Ascending aorta (tissue), 2 donors: Measurements from ENCODE around the gene ZNRF3. TPM values are rescaled to one million over a fixed set of nuclear protein-coding genes. Genes with fewer than 3 reads are reported as not detected.

Experiments used
- DNase-seq, 2 donors: peaks; one replicate each; pipeline ENCODE4 v3.0.0-alpha.2; 2019; ENCODE audit warnings: low spot score in 2 of 2
- H3K27ac ChIP-seq, 2 donors: fragments of 200-600 bp; sonication (generic); one replicate each; pipeline ENCODE4 v1.5.1; 2016 to 2017; ENCODE audit warnings: mild to moderate bottlenecking in 1 of 2
- H3K27me3 ChIP-seq: fragments of 200-600 bp; sonication (generic); one replicate; pipeline ENCODE4 v1.5.1; 2017
- H3K36me3 ChIP-seq, 2 donors: fragments of 200-600 bp; sonication (generic); one replicate each; pipeline ENCODE4 v1.5.1; 2016
- H3K4me1 ChIP-seq, 2 donors: fragments of 200-600 bp; sonication (generic); one replicate each; pipeline ENCODE4 v1.5.1; 2016 to 2017; ENCODE audit warnings: mild to moderate bottlenecking in 1 of 2
- H3K4me3 ChIP-seq, 2 donors: fragments of 200-600 bp; sonication (generic); one replicate each; pipeline ENCODE4 v1.5.1; 2016 to 2017; ENCODE audit warnings: mild to moderate bottlenecking in 1 of 2
- H3K9me3 ChIP-seq, 2 donors: fragments of 200-600 bp; sonication (generic); one replicate each; pipeline ENCODE4 v1.5.1; 2016
- CTCF ChIP-seq, 3 experiments: fragments of 200-600 bp in 2 of 3; fragments of 450-650 bp in 1 of 3; sonication (generic) in 2 of 3; IDR thresholded peaks; one replicate each; pipeline ENCODE4 v1.5.1; 2016 to 2019; ENCODE audit warnings: antibody characterized with exemption in 3 of 3, mild to moderate bottlenecking in 1 of 3, moderate library complexity in 1 of 3
- intact Hi-C: fragments of 100-400 bp; cut with DNase I; formaldehyde crosslinking; loops from one replicate; pipeline ENCODE4 v1.15.1; 2023
- total RNA-seq: library from RNA; depleted of rRNA; stranded (reverse); fragments of >200 nt; gene quantifications from one replicate; pipeline ENCODE4 v1.1.0, GENCODE V29; 2016

The ZNRF3 gene
- total RNA-seq, 1 donor from 2014 or later, result 49.1 TPM

GRCh38 chr22:28984482-28985158, 101.2 kb downstream of the ZNRF3 start:
- TF ChIP-seq CTCF (IDR thresholded peaks at IDR 0.05), result no peak
- no peak overlapping the region for H3K4me3 ChIP-seq
- H3K9me3 ChIP-seq, result no peaks in the 10 kb centered on the region
- no peaks in the 10 kb centered on the region for H3K27me3 ChIP-seq
- no peaks in the 10 kb centered on the region for H3K36me3 ChIP-seq
- H3K4me1 ChIP-seq, result peaks cover 10 to 25% of the 10 kb centered on the region in 2 donors
- no peak overlapping the region for H3K27ac ChIP-seq
- intact Hi-C loops, result no loop called here
- no peak for DNase-seq

- Histone ChIP-seq H3K27ac (no peak overlapping the region), H3K4me1 (peaks cover 10 to 20% of the 10 kb centered on the region in 2 donors), H3K4me3 (no peak overlapping the region), H3K36me3 (no peaks in the 10 kb centered on the region), H3K27me3 (no peaks in the 10 kb centered on the region), H3K9me3 (no peaks in the 10 kb centered on the region)
- no peak for TF ChIP-seq CTCF (IDR thresholded peaks at IDR 0.05)
- intact Hi-C loops, result no loop called here
- no peak for DNase-seq
Measured at GRCh38 chr22:28985581-28986290, 102.4 kb downstream of the ZNRF3 start.

- Histone ChIP-seq H3K9me3 (no peaks in the 10 kb centered on the region), H3K4me3 (no peak overlapping the region), H3K36me3 (no peaks in the 10 kb centered on the region), H3K27ac (no peak overlapping the region), H3K27me3 (no peaks in the 10 kb centered on the region), H3K4me1 (peaks cover 8 to 20% of the 10 kb centered on the region in 2 donors)
- no peak for TF ChIP-seq CTCF (IDR thresholded peaks at IDR 0.05)
- DNase-seq, result no peak
- intact Hi-C loops, result no loop called here
Measured at GRCh38 chr22:28986366-28986765, 103.0 kb downstream of the ZNRF3 start.

GRCh38 chr22:28988457-28988856, 105.1 kb downstream of the ZNRF3 start:
- H3K4me1 ChIP-seq, result peaks cover 8 to 17% of the 10 kb centered on the region in 2 donors

GRCh38 chr22:28989035-28989464, 105.7 kb downstream of the ZNRF3 start:
- H3K27ac ChIP-seq, result peak overlapping the region; percentile 50 to 58
- no peak for DNase-seq

More at GRCh38 chr22:28988457-28988856, 105.1 kb downstream of the ZNRF3 start:
- DNase-seq, result no peak
- no peak overlapping the region for H3K4me3 ChIP-seq
- intact Hi-C loops, result no loop called here
- H3K36me3 ChIP-seq, result no peaks in the 10 kb centered on the region
- no peaks in the 10 kb centered on the region for H3K27me3 ChIP-seq
- TF ChIP-seq CTCF (IDR thresholded peaks at IDR 0.05), result no peak
- no peaks in the 10 kb centered on the region for H3K9me3 ChIP-seq
- peak overlapping the region; percentile 50 to 58 for H3K27ac ChIP-seq

More at GRCh38 chr22:28989035-28989464, 105.7 kb downstream of the ZNRF3 start:
- Histone ChIP-seq H3K4me1 (peaks cover 8 to 17% of the 10 kb centered on the region in 2 donors), H3K36me3 (no peaks in the 10 kb centered on the region), H3K4me3 (no peak overlapping the region), H3K27me3 (no peaks in the 10 kb centered on the region), H3K9me3 (no peaks in the 10 kb centered on the region)
- no peak for TF ChIP-seq CTCF (IDR thresholded peaks at IDR 0.05)
- intact Hi-C loops, result no loop called here
